ENCODE results near the gene HS3ST6. TPM values are rescaled to one million over a fixed set of nuclear protein-coding genes. Genes with fewer than 3 reads are reported as not detected.

HS3ST6 gene
- total and polyA plus RNA-seq, 2 of the 13 experiments (the other 11 are each of a cell fraction or from before 2014, with no cell fraction given): not detected

DNA sequence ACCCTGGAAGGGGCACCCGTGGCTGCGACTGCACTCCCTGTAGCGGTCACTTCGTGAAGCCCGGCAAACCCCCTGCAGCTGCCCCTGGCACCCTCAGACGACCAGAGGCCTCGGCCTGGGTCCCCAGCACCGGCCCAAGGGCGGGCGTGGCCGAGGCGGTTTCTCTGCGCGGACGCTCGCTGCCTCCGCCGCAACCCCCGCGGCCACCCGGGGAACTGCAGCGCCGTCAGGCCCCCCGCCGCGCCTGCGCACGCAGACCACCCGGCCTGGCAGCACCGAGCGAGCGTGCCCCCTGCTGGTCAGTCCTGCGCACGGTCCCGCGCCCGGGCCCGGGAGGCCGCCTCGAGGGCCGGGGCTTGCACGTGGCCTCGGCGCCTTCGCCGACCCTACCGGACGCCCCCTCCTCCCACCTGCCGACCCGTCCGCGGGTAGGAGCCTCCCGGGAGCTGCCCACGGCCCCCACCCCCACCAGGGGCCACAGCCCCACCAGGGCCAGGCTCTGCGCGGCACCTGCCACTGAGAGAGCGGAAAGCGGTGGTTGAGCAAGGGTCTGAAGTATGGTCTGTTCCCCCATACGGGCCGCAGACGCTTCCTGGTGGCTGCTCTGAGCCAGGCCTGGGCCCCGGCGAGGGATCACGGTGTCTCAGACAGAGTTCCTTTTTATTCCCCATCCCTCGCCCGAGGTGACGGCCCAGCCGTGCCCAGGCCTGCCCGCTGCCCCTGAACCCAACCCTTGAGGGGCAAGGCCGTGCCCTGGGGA, 11.5 kb upstream of the HS3ST6 start (continued):
- TF ChIP-seq, protein P1, sequence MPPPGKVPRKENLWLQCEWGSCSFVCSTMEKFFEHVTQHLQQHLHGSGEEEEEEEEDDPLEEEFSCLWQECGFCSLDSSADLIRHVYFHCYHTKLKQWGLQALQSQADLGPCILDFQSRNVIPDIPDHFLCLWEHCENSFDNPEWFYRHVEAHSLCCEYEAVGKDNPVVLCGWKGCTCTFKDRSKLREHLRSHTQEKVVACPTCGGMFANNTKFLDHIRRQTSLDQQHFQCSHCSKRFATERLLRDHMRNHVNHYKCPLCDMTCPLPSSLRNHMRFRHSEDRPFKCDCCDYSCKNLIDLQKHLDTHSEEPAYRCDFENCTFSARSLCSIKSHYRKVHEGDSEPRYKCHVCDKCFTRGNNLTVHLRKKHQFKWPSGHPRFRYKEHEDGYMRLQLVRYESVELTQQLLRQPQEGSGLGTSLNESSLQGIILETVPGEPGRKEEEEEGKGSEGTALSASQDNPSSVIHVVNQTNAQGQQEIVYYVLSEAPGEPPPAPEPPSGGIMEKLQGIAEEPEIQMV (CRISPR knock-in tag; IDR thresholded peaks at IDR 0.05; ENCODE audit: low read depth): peak; percentile 97
- TF ChIP-seq RFX1 (IDR thresholded peaks at IDR 0.05): no peak
- TF ChIP-seq TRIM24 (CRISPR knock-in tag; IDR thresholded peaks at IDR 0.05): no peak
- TF ChIP-seq, protein P2, sequence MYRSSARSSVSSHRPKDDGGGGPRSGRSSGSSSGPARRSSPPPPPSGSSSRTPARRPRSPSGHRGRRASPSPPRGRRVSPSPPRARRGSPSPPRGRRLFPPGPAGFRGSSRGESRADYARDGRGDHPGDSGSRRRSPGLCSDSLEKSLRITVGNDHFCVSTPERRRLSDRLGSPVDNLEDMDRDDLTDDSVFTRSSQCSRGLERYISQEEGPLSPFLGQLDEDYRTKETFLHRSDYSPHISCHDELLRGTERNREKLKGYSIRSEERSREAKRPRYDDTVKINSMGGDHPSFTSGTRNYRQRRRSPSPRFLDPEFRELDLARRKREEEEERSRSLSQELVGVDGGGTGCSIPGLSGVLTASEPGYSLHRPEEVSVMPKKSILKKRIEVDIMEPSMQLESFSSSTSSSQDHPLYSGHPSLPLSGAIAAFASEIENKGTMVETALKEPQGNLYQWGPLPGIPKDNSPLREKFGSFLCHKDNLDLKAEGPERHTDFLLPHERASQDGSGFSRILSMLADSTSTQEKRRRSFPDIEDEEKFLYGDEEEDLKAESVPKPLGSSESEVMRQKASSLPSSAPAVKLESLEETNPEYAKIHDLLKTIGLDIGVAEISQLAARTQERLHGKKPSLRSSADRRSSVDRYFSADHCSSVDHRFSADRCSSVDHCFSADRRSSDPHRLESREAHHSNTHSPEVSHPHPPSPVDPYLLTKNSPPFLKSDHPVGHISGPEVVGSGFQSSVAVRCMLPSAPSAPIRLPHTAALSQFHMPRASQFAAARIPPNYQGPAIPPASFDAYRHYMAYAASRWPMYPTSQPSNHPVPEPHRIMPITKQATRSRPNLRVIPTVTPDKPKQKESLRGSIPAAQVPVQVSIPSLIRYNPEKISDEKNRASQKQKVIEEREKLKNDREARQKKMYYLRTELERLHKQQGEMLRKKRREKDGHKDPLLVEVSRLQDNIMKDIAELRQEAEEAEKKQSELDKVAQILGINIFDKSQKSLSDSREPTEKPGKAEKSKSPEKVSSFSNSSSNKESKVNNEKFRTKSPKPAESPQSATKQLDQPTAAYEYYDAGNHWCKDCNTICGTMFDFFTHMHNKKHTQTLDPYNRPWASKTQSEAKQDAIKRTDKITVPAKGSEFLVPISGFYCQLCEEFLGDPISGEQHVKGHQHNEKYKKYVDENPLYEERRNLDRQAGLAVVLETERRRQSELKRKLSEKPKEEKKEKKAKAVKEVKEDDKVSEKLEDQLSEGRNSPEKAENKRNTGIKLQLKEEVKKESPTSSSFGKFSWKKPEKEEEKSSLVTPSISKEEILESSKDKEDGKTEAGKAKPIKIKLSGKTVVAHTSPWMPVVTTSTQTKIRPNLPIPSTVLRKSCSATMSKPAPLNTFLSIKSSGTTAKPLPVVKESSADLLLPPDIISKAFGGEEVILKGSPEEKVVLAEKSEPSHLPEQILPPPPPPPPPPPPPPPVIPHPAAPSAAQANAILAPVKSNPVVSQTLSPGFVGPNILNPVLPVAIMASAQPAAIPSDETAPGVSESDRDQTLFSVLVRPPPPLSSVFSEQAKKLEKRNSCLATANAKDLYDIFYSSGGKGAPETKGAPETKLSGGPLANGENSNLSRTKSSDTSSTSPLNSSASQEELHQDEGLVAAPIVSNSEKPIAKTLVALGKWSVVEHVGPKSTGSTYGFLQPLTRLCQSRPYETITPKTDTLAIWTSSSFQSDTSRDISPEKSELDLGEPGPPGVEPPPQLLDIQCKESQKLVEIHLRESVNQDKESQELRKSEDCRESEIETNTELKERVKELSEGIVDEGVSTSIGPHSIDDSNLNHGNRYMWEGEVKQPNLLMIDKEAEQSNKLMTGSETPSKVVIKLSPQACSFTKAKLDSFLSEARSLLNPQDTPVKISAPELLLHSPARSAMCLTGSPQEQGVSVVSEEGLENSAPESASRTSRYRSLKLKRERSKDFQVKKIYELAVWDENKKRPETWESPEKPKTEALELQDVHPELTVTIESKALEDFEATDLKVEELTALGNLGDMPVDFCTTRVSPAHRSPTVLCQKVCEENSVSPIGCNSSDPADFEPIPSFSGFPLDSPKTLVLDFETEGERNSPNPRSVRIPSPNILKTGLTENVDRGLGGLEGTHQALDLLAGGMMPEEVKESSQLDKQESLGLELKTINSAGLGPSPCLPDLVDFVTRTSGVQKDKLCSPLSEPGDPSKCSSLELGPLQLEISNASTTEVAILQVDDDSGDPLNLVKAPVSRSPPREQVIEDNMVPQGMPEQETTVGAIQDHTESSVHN (CRISPR knock-in tag; IDR thresholded peaks at IDR 0.05): peak; percentile 69; the same call in 1 of the 2 replicates
- no peak for TF ChIP-seq ONECUT2 (CRISPR knock-in tag; IDR thresholded peaks at IDR 0.05)
- TF ChIP-seq PAWR (CRISPR knock-in tag; IDR thresholded peaks at IDR 0.05; ENCODE audit: borderline replicate concordance): 0 out of 2 replicates have a peak, but pooled peaks have one; percentile 15
- TF ChIP-seq MAZ (IDR thresholded peaks at IDR 0.05; ENCODE audit: borderline replicate concordance, low read depth, low read length): no peak
- TF ChIP-seq MAZ (CRISPR knock-in tag; IDR thresholded peaks at IDR 0.05; ENCODE audit: low read depth): peak; percentile 94
- no peak for TF ChIP-seq AGO2 (optimal IDR thresholded peaks at IDR 0.05; ENCODE audit: low read depth, low read length)
- TF ChIP-seq, protein P3, sequence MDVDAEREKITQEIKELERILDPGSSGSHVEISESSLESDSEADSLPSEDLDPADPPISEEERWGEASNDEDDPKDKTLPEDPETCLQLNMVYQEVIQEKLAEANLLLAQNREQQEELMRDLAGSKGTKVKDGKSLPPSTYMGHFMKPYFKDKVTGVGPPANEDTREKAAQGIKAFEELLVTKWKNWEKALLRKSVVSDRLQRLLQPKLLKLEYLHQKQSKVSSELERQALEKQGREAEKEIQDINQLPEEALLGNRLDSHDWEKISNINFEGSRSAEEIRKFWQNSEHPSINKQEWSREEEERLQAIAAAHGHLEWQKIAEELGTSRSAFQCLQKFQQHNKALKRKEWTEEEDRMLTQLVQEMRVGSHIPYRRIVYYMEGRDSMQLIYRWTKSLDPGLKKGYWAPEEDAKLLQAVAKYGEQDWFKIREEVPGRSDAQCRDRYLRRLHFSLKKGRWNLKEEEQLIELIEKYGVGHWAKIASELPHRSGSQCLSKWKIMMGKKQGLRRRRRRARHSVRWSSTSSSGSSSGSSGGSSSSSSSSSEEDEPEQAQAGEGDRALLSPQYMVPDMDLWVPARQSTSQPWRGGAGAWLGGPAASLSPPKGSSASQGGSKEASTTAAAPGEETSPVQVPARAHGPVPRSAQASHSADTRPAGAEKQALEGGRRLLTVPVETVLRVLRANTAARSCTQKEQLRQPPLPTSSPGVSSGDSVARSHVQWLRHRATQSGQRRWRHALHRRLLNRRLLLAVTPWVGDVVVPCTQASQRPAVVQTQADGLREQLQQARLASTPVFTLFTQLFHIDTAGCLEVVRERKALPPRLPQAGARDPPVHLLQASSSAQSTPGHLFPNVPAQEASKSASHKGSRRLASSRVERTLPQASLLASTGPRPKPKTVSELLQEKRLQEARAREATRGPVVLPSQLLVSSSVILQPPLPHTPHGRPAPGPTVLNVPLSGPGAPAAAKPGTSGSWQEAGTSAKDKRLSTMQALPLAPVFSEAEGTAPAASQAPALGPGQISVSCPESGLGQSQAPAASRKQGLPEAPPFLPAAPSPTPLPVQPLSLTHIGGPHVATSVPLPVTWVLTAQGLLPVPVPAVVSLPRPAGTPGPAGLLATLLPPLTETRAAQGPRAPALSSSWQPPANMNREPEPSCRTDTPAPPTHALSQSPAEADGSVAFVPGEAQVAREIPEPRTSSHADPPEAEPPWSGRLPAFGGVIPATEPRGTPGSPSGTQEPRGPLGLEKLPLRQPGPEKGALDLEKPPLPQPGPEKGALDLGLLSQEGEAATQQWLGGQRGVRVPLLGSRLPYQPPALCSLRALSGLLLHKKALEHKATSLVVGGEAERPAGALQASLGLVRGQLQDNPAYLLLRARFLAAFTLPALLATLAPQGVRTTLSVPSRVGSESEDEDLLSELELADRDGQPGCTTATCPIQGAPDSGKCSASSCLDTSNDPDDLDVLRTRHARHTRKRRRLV (CRISPR knock-in tag; IDR thresholded peaks at IDR 0.05): no peak
- TF ChIP-seq NR2F2 (IDR thresholded peaks at IDR 0.05; ENCODE audit: borderline replicate concordance, low read depth): no peak
- peak; percentile 96 for TF ChIP-seq RNF2 (conservative IDR thresholded peaks at IDR 0.05; ENCODE audit: low read depth)
- TF ChIP-seq ZNF891 (CRISPR knock-in tag; IDR thresholded peaks at IDR 0.05): no peak
- 0 out of 2 replicates have a peak, but pooled peaks have one; percentile 71 for TF ChIP-seq HNRNPL (IDR thresholded peaks at IDR 0.05; ENCODE audit: low read depth, low read length)
